SK-N-SH (cell line): ENCODE data around the gene PNPLA5.

Experiments used
- CTCF ChIP-seq: fragments of 200-600 bp; sonication (generic); IDR thresholded peaks from 2 replicates; pipeline ENCODE4 v1.6.1; 2017; ENCODE audit warnings: antibody characterized with exemption, mild to moderate bottlenecking, moderate library complexity
- RAD21 ChIP-seq: IDR thresholded peaks from 2 replicates; pipeline ENCODE4 v1.6.1; 2012; ENCODE audit warnings: mild to moderate bottlenecking, low read length
- RCOR1 ChIP-seq: fragments of 150-350 bp; IDR thresholded peaks from 2 replicates; pipeline ENCODE4 v1.6.1; 2017; ENCODE audit warnings: antibody characterized with exemption, low read length
- SIN3A ChIP-seq: IDR thresholded peaks from 2 replicates; pipeline ENCODE4 v1.6.1; 2012; ENCODE audit warnings: low read depth, mild to moderate bottlenecking, low read length, moderate library complexity, borderline replicate concordance
- SMC3 ChIP-seq: IDR thresholded peaks from 2 replicates; pipeline ENCODE4 v1.6.1; 2012; ENCODE audit warnings: low read depth, low read length, improper control_type of control experiment
- TF ChIP-seq, protein P1 (sequence below): fragments of 150-350 bp; IDR thresholded peaks from 2 replicates; pipeline ENCODE4 v1.6.1; 2017; ENCODE audit warnings: antibody characterized with exemption, low read length, low read depth, borderline replicate concordance

DNA sequence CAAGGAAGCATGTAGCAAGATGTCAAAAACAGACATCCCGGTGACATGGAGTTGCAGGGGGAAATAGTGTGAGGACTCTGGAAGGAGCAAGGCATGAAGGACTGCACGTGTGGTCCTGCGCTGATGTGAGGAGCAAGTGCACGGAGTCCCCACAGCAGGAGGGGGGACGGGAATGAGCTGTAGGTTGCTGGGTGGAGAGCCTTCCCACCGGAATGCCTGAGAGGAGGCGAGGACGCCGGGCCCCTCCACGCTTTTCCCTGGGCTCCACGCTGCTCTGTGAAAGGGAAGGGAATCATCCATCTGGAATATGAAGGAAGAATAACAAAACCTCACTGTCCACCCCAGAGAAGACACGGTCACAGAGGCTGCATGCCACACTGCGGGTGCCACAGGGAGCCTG is 56.1 kb downstream of the PNPLA5 start:
- TF ChIP-seq CTCF (no peak), SMC3 (no peak), RAD21 (no peak), RCOR1 (no peak), SIN3A (no peak)
- TF ChIP-seq, protein P1, sequence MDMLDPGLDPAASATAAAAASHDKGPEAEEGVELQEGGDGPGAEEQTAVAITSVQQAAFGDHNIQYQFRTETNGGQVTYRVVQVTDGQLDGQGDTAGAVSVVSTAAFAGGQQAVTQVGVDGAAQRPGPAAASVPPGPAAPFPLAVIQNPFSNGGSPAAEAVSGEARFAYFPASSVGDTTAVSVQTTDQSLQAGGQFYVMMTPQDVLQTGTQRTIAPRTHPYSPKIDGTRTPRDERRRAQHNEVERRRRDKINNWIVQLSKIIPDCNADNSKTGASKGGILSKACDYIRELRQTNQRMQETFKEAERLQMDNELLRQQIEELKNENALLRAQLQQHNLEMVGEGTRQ: no peak
